Measurements from ENCODE around the gene ATAD3B.

ATAD3B gene

GRCh38 chr1:1533176-1533893 lies 61.8 kb downstream of the ATAD3B start:
- DNase-seq (ENCODE audit: low spot score) = peak; percentile 1

DNA sequence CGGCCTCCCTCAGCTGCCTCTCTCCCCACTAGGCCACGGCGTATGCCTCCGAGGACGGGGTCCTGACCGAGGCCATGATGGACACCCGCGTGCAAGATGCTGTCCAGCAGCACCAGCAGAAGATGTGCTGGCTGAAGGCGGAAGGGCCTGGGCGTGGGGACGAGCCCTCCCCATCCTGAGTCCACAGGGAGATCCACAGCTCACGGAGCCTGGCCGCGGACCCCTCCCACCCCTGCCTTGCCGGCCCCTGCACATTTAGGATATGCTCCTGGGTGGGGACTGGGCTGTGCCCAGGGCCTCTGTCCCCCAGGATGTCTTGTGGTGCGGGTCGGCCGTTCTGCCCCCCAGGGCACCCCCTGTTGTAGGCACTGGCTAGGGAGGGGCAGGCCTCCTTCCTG lies 62.3 kb downstream of the ATAD3B start:
- peak; percentile 1 for DNase-seq (ENCODE audit: low spot score)

DNA sequence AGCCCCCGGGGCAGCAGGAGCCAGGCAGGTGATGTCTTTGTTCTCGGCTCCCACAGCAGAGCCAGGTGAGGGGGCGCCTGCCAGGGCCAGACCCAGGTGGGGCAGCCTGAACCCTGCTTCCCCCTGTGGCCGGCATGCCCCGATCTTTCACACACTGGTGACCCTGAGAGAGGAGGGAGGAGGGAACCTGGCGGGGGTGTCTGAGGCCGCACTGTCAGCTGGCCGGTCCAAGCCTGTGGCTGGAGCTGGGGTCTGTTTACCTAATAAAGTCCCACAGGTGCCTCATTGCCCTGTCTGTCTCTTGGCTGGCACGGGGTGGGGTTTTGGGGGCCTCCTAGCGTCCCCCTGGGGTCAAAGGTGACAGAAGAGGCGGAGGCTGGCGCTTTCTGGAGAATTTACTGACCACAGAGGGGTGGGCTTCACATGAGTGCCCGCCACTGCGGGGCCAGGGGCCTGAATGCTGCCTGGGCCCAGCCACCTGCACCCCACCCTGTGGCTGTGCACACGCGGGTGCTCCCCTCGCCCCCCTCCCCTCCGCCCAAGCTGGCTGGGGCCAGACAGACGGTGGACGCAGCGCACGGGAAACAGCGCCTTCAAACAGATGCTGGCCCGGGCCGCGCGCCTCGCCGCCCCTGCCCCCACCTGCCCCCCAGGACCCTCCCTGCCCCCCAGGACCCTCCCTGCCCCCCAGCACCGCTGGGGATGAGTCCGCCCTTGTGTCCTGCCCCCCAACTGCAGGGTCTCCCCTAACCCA lies 63.0 kb downstream of the ATAD3B start:
- peak; percentile 0 for DNase-seq (ENCODE audit: low spot score)

DNA sequence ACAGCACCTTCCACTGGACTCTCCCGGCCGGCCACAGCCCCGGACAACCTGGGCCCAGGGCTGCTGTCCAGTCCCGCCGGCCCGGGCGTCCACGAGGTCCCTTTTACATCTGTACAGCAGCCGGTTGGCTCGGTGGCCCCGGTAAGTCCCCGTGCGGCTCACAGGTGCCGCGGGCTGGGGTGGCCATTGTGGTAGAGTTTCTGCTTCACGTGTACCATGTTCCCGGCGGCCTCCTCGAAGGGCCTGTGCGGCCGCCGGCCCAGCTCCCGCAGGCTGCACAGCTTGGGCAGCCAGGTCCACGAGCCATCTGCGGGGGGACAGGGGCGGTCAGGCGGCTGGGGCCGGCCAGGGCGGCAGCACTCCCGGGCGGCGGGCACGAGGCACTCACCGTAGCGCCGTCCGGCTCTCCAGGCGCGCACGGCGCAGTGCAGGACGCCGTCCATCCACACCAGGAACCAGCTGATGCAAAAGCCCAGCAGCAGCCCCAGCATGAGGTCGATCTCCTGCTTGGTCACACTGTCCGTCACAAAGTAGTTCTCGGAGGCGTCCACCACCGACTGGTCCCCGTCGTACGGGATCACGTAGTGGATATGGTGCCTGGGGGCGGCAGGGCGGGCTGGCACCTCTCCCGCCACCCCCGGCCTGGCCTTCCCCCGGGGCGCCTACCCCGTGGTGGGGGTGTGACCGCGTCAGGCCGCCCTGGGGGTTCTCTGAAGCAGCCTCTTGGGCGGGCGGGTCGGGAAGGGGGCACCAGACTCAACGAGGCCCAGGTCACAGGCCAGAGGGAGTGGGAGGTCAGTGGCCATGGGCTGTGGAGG lies 63.8 kb downstream of the ATAD3B start:
- DNase-seq (ENCODE audit: low spot score) = peak; percentile 1

DNA sequence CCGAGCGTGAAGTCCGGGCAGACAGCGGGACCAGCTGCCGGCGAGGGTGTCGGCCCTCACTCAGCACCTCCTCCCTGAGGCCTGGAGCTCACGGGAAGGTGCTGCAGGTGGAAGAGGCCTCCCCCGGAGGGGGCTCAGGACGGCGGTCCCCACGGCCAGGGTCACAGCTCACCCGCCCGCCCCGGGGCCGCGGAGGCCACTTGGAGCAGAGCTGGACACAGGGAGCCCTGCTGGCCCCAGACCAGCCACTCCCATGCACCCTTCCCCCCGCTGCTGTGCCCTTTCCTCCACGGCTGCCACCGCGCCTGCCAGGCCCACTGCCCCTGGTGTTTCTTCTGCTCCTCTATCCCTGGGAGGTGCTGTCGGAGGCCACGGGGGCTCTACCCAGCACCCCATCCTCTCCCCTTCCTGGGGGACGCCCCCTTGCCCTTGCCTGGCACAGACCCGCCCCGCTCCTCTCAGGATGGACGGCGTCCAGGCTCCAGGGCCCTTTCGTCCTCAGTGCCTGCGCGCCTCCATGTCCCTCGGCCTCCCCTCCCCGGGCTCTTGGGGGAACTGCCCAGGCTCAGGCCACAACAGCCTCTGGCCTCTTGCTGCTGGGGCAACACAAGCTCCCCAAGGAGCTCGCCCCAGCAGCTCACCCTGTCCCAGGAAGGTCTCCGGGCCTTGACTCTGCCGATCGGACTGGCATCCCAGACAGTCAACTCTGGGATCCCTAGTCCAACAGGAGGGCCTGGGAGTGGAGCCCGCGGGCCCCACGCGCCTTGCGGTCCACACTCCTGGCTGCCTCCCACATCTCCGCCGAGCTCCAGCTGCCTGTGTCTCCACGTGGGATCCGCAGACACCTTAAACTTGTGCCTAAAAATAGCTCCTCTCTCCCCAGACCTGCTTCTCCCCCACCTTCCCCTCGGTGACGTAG lies 64.7 kb downstream of the ATAD3B start:
- peak; percentile 1 for DNase-seq (ENCODE audit: low spot score)

GRCh38 chr1:1536938-1537546 lies 65.5 kb downstream of the ATAD3B start:
- peak; percentile 1 for DNase-seq (ENCODE audit: low spot score)

DNA sequence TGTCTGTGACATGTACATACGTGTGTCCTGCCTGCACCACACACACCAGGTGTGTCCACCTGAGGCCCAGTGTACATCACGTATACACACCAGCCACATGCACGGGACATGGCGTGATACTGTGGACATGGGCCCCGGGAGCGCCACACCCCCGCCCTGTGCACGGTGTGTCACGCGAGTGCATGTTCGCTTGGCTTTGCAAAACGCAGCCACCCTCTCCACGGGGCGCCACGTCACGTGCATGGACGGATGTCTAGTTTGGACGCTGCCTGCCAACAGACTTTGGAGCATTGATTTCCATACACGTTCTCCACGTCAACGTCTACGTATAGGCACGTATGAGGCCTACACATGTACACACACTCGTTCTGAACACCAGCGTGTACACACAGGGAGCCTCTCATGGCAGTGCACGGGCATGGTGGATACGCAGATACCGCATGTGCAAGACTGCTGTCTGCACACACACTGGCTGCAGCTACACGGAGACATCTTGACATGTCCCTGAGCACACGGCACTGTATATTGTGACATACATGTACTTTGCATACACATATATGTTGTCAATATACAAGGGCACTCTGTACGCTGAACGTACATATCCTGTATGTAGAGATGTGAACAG lies 66.2 kb downstream of the ATAD3B start:
- no peak for DNase-seq (ENCODE audit: low spot score)

DNA sequence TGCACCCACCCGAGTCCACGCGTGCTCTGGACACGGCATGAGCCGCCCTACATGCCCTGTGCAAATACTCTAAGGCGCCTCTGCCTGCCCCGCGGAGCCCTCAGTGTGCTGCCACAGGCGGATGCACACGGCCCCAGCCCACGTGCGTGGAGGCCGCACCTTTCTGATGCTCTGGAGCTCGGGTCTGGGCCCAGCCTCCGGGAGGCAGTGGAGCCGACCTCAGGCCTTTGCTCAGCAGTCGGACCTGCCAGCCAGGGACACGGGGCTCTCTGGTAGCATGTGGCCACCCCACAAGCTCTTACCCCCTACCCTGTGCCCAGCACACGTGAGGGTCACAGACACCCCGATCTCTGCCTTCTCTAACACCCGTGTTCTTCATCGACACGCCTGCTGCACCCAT lies 66.8 kb downstream of the ATAD3B start:
- DNase-seq (ENCODE audit: low spot score) = no peak

- no peak for DNase-seq (ENCODE audit: low spot score)
Observed at GRCh38 chr1:1538989-1539309, 67.4 kb downstream of the ATAD3B start.

DNA sequence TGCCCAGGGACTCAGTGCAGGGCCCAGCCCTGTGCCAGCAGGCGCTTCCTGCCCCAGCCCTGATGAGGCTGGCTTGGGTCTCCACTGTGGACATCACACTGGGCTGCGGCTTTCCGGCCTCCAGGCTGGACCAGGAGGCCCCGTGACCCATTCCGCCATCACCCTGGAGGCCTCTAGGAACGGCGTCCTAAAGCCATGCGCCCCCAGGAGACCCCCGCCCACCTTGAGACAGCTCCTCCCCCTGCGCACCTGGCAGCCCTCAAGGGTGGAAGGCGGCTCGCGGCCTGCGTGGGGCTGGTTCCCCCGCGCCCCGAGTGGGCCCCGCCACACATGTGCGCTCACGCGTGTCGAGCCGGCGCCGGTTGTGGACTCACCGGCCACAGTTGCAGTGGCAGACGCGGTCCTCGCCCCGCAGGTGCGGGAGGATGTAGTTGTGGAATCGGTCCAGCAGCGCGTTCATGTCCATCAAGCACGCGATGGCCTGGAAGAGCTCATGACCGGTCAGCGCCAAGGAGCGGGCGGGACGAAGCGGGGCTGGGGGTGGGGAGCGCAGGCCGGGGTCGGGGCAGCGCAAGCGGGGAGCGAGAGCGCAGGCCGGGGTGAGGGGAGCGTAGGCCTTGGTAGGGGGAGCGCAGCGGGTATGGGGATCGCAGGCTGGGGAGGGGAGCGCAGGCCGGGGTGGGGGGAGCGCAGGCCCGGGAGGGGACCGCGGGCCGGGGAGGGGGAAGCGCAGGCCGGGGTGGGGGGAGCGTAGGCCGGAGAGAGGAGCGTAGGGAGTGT lies 67.9 kb downstream of the ATAD3B start:
- peak; percentile 47 for DNase-seq (ENCODE audit: low spot score)

GRCh38 chr1:1540090-1540817 lies 68.7 kb downstream of the ATAD3B start, which contains the start of gene TMEM240:
Gene TMEM240, minus strand, starts transcription at chr1:1540624. Its CDS starts 278 bp downstream, at chr1:1540346.
- peak; percentile 89 for DNase-seq (ENCODE audit: low spot score)

- no peak for DNase-seq (ENCODE audit: low spot score)
Observed at GRCh38 chr1:1540818-1541628, 69.5 kb downstream of the ATAD3B start.

DNA sequence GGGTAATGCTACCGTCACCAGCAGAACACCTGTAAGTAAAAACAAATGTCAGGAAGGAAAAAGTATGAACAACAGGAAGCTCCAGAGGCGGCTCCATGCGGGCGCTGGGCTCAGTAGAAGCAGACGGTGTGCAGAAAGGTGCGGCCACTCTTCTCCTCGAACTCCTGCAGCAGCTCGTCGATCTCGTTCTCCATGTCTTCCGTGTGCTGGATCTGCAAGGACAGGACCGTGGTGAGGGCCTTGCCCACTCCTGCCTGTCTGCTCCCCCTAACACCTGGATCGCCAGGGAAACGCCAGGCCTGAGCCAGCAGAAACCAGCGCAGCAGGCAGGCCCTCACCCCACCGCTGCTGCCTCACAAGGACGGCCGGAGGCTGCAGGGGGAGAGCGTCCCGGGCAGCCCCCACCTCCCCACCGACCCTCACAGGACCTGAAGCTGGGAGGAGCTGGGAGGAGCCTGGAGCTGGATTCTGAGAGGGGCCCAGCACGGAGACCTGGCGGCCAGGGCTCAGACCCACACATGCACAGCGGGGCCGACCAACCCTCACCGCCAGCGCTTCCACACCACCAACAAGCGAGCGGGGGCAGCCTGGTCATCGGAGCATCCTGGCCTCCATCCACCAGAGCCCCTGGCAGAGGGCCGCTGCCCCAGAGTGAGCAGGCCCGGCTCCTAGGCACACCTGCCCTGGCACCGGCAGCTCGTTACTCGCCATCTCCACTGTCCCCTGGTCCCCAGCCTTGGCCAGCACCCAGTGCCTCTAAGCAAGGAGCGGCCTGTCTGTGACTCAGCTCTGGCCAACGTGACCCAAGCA lies 70.6 kb downstream of the ATAD3B start:
- no peak for DNase-seq (ENCODE audit: low spot score)

DNA sequence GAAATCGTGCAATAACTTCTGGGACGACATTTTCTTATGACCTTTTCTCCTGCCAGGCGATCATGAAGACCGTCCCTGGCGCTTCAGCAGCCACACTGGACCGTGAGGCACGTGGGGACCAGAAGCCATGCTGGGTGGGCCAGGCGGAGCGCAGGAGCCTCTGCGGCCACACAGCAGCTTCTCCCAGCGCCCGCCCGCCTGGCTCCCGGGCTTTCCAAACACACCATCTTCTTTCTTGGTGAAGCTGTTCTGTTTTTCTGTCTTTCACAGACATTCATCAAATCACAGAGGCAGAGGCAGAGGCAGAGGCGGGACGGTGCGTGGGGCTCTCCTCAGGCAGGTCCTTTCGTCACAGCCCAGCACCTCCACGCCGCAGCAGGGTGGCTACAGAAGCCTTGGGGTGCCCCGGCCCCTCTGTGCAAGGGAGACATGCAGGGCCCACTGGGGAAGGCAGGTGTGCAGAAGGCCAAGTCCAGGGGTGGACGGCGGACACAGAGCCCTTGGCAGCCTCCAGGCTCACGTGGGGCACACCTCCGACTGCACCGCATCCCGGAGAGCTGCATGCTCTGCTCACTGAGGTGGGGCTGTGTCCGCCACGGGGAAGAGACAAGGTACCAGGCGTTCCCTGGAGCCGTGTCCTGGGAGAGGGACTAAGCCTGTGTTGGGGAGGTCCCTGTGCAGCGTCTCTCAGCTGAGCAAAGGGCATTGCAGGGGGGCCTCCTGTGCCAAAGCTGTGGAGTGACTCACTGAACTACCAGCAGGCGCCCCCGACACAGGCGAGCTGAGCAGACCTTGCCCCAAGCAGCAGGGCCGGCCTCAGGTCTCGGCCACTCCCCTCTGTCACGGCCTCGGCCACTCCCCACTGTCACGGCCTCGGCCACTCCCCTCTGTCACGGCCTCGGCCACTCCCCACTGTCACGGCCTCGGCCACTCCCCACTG lies 71.5 kb downstream of the ATAD3B start:
- no peak for DNase-seq (ENCODE audit: low spot score)

DNA sequence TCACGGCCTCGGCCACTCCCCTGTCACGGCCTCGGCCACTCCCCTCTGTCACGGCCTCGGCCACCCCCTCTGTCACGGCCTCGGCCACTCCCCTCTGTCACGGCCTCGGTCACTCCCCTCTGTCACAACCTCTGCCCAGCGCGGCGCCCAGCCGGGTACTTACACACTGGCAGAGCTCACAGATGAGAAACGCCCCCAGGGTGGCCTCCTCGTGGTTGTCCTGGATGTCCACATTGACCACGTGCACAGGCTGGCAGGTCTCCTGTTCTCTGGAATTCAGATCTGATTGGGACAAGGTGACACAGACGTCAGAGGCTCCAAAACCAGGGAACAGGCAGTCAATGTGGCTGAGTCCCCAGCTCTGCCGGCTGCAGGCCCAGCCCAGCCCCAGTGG lies 72.1 kb downstream of the ATAD3B start:
- peak; percentile 72 for DNase-seq (ENCODE audit: low spot score)

DNA sequence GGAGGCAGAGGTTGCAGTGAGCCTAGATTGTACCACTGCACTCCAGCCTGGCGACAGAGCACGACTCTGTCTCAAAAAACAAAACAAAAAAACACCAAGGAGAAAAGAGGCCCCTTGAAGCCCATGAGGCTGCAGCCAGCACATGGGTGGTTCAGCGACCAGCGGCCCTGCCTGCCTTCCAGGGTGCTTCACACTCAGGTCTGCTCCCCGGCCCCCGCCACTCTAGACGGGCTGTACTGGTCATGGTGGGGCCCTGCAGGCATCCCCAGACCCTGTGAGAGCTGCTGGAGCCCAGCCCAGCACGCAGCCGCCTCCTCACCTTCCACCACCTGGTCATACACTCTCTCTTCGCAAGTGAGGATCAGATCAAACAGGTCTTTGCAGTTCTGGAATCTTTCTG lies 73.0 kb downstream of the ATAD3B start:
- no peak for DNase-seq (ENCODE audit: low spot score)

Data from AG08395 (cell line).